B cell (primary cell): ENCODE results near the gene CR1. TPM values are rescaled to one million over a fixed set of nuclear protein-coding genes. Genes with fewer than 3 reads are reported as not detected.

ENCODE experiments used
- ATAC-seq: fragments of 200-7000 bp; cut with Tn5 transposase; one replicate; pipeline ENCODE4 v1.10.0; 2021; ENCODE audit warnings: low read depth, mild to moderate bottlenecking, moderate number of reproducible peaks, moderate library complexity
- CTCF ChIA-PET: fragments of 350-600 bp; sonication (Branson Sonifier 250); formaldehyde crosslinking; loops from one replicate; lab custom pipeline; 2021; ENCODE audit warnings: antibody characterized with exemption, inconsistent platforms; lab: Charles Lee
- POLR2A ChIA-PET: fragments of 350-600 bp; sonication (Branson Sonifier 250); formaldehyde crosslinking; loops from one replicate; lab custom pipeline; 2021; ENCODE audit warnings: antibody characterized with exemption; lab: Charles Lee
- DNase-seq: peaks from one replicate; pipeline ENCODE4 v3.0.0; 2013
- H2AFZ ChIP-seq: 2 replicates; pipeline ENCODE4 v1.6.1; 2012; ENCODE audit warnings: mild to moderate bottlenecking, low read depth, low read length; ENCODE audit not compliant: insufficient read depth, poor library complexity, severe bottlenecking
- H3K27ac ChIP-seq, 2 donors: 1 replicate in 1 of 2; 2 replicates in 1 of 2; pipeline ENCODE4 v1.5.1; 2012 to 2013; ENCODE audit warnings: low read length in 2 of 2, mild to moderate bottlenecking in 2 of 2, moderate library complexity in 1 of 2
- H3K27me3 ChIP-seq, 4 experiments: fragments of 200-600 bp in 1 of 4; sonication (generic) in 1 of 4; replicated peaks in 1 of 4; 1 replicate in 2 of 4; 2 replicates in 2 of 4; pipeline versions ENCODE4 v1.6.1 to v1.7.0; 2013 to 2016; ENCODE audit warnings: low read length in 3 of 4, mild to moderate bottlenecking in 2 of 4, mixed read lengths in 1 of 4, moderate library complexity in 1 of 4; ENCODE audit not compliant: insufficient read depth in 4 of 4, control insufficient read depth in 3 of 4; ENCODE audit errors: control extremely low read depth in 1 of 4
- H3K36me3 ChIP-seq, 2 experiments: replicated peaks in 1 of 2; 1 replicate in 1 of 2; 2 replicates in 1 of 2; pipeline versions ENCODE4 v1.6.1 to v1.7.1; 2013; ENCODE audit warnings: low read length in 1 of 2; ENCODE audit not compliant: insufficient read depth in 2 of 2, control insufficient read depth in 1 of 2; ENCODE audit errors: control extremely low read depth in 1 of 2, extremely low read depth in 1 of 2
- H3K4me1 ChIP-seq, 2 donors: fragments of 200-600 bp in 1 of 2; sonication (generic) in 1 of 2; 1 replicate in 1 of 2; 2 replicates in 1 of 2; pipeline versions ENCODE4 v1.5.1 to v1.6.1; 2013 to 2017; ENCODE audit warnings: low read length in 2 of 2; ENCODE audit not compliant: control insufficient read depth in 2 of 2, insufficient read depth in 2 of 2
- H3K4me2 ChIP-seq: replicated peaks from 2 replicates; pipeline ENCODE3; 2012; ENCODE audit warnings: mild to moderate bottlenecking, low read depth, low read length; ENCODE audit not compliant: poor library complexity, severe bottlenecking
- H3K4me3 ChIP-seq, 5 experiments: fragments of 200-600 bp in 1 of 5; sonication (generic) in 1 of 5; 1 replicate in 3 of 5; 2 replicates in 2 of 5; pipeline versions ENCODE4 v1.5.1 to v1.7.0; 2011 to 2016; ENCODE audit warnings: low read length in 4 of 5, mild to moderate bottlenecking in 4 of 5, low read depth in 2 of 5, control low read depth in 1 of 5, moderate library complexity in 1 of 5; ENCODE audit not compliant: insufficient read depth in 1 of 5; ENCODE audit errors: control extremely low read depth in 1 of 5, extremely low read depth in 1 of 5
- H3K79me2 ChIP-seq: fragments of 200-600 bp; sonication (generic); one replicate; pipeline ENCODE4 v1.6.0; 2016; ENCODE audit warnings: low read length; ENCODE audit not compliant: control insufficient read depth, insufficient read depth
- H3K9ac ChIP-seq: fragments of 200-600 bp; sonication (generic); 2 replicates; pipeline ENCODE4 v1.6.1; 2017; ENCODE audit warnings: mild to moderate bottlenecking, low read length, moderate library complexity
- H3K9me3 ChIP-seq, 3 donors: one replicate each; pipeline versions ENCODE4 v1.6.1 to v1.7.1; 2013; ENCODE audit warnings: low read length in 2 of 3; ENCODE audit not compliant: control insufficient read depth in 2 of 3, insufficient read depth in 1 of 3; ENCODE audit errors: control extremely low read depth in 1 of 3
- H4K20me1 ChIP-seq: 2 replicates; pipeline ENCODE4 v1.6.0; 2012; ENCODE audit warnings: mild to moderate bottlenecking, low read length; ENCODE audit not compliant: insufficient read depth, control insufficient read depth, poor library complexity, severe bottlenecking
- H3K27ac Mint-ChIP-seq: one replicate; pipeline ENCODE4 v1.8.0; 2021; ENCODE audit warnings: mixed read lengths
- H3K27me3 Mint-ChIP-seq: one replicate; pipeline ENCODE4 v1.8.0; 2021; ENCODE audit warnings: mixed read lengths
- H3K4me1 Mint-ChIP-seq: one replicate; pipeline ENCODE4 v1.8.0; 2021; ENCODE audit warnings: mixed read lengths
- H3K4me3 Mint-ChIP-seq: one replicate; pipeline ENCODE4 v1.8.0; 2021; ENCODE audit warnings: mixed read lengths
- H3K9me3 Mint-ChIP-seq: one replicate; pipeline ENCODE4 v1.8.0; 2022; ENCODE audit warnings: mixed read lengths; ENCODE audit not compliant: insufficient read depth
- EZH2 ChIP-seq: IDR thresholded peaks from 2 replicates; pipeline ENCODE4 v1.6.1; 2012; ENCODE audit warnings: borderline replicate concordance, low read depth, mild to moderate bottlenecking, moderate library complexity, low read length; ENCODE audit not compliant: insufficient read depth, poor library complexity, severe bottlenecking
- WGBS: methylation state at CpG from one replicate; pipeline ENCODE4 v1.1.5; 2013; ENCODE audit warnings: missing lambda C conversion rate; ENCODE audit not compliant: insufficient coverage; 5-methylcytosine and 5-hydroxymethylcytosine counted together
- intact Hi-C: fragments of 100-400 bp; cut with micrococcal nuclease; formaldehyde crosslinking; loops from one replicate; pipeline ENCODE4 v1.10.0; 2022
- polyA plus RNA-seq: library from polyadenylated mRNA; depleted of rRNA; stranded (reverse); fragments of >200 nt; gene quantifications from 2 replicates; pipeline ENCODE4 v1.2.3, GENCODE V29; 2012
- total RNA-seq, 2 donors: library from RNA; stranded (reverse); fragments of 120-200 nt in 1 of 2; gene quantifications; 1 replicate in 1 of 2; 2 replicates in 1 of 2; pipeline versions ENCODE4 v1.2.3 to v1.2.4, GENCODE V29; 2013 to 2022
- TF ChIP-seq, protein P1 (sequence below): fragments of 200-600 bp; IDR thresholded peaks from one replicate; pipeline ENCODE4 v1.8.0; 2022; ENCODE audit warnings: antibody characterized with exemption, mild to moderate bottlenecking

CR1 gene
- total and polyA plus RNA-seq, 2 donors (not counting 1 experiment from before 2014, with no cell fraction given) = 26.4 to 36.7 TPM

DNA sequence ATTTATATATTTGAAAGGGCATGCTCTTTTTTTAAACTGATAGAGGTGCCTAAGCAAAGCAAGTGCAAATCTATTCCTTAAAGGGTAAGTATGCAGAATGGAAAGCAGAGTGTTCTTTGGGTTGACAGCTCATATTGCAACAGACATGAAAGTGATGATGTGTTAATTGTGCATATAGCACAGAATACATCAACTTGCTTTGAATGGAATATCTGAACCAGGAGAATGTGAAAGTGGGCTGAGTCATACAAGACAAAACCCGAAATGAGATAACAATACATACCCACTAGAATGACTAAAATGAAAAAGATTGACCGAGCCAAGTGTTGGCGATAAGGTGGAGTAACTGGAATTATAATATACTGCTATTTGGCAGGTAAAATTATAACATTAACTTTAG lies 4.3 kb downstream of the CR1 start:
- ChIA-PET CTCF (interaction anchor here (0.7 to 6.7 kb wide), 40 partner anchors 11 to 775 kb away, joined by 3 to 209 read pairs (median 5); partner anchors contain the start of genes C4BPA, C4BPB, CD55 and CR2), POLR2A (interaction anchor here (1.4 kb wide), 1 partner anchor 46 kb away, joined by 5 read pairs; the partner anchor contains the start of gene CR2)
- no peak overlapping the region for H2AFZ ChIP-seq
- no peak for TF ChIP-seq EZH2
- TF ChIP-seq, protein P1, sequence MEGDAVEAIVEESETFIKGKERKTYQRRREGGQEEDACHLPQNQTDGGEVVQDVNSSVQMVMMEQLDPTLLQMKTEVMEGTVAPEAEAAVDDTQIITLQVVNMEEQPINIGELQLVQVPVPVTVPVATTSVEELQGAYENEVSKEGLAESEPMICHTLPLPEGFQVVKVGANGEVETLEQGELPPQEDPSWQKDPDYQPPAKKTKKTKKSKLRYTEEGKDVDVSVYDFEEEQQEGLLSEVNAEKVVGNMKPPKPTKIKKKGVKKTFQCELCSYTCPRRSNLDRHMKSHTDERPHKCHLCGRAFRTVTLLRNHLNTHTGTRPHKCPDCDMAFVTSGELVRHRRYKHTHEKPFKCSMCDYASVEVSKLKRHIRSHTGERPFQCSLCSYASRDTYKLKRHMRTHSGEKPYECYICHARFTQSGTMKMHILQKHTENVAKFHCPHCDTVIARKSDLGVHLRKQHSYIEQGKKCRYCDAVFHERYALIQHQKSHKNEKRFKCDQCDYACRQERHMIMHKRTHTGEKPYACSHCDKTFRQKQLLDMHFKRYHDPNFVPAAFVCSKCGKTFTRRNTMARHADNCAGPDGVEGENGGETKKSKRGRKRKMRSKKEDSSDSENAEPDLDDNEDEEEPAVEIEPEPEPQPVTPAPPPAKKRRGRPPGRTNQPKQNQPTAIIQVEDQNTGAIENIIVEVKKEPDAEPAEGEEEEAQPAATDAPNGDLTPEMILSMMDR = no peak
- H3K27me3 ChIP-seq = no peaks in the 10 kb centered on the region
- intact Hi-C loops = no loop called here
- no peaks in the 10 kb centered on the region for H3K9me3 ChIP-seq
- no CpG with 5 or more reads among the region's 3 CpGs for WGBS
- H4K20me1 ChIP-seq = peaks cover 11% of the 10 kb centered on the region
- H3K4me2 ChIP-seq = no peak overlapping the region
- no peak overlapping the region for H3K27ac Mint-ChIP-seq
- no peak overlapping the region for H3K4me3 Mint-ChIP-seq
- peaks cover 41% of the 10 kb centered on the region for H3K4me1 Mint-ChIP-seq
- H3K9ac ChIP-seq = no peak overlapping the region
- H3K4me1 ChIP-seq = peaks cover 25 to 29% of the 10 kb centered on the region in 2 donors
- DNase-seq (no peak), ATAC-seq (no peak)
- H3K27me3 Mint-ChIP-seq = no peaks in the 10 kb centered on the region
- H3K4me3 ChIP-seq = no peak overlapping the region
- H3K27ac ChIP-seq = no peak overlapping the region
- H3K9me3 Mint-ChIP-seq = no peaks in the 10 kb centered on the region
- peaks cover 76% of the 10 kb centered on the region for H3K79me2 ChIP-seq
- peaks cover 0 to 8% of the 10 kb centered on the region in 2 experiments for H3K36me3 ChIP-seq

- CTCF ChIA-PET = interaction anchor here (0.7 to 6.7 kb wide), 9 partner anchors 41 to 417 kb away, joined by 3 to 209 read pairs (median 4); partner anchors contain the start of genes C4BPB and CR2
- Histone ChIP-seq H4K20me1 (peaks cover 11% of the 10 kb centered on the region), H3K36me3 (peaks cover 0 to 9% of the 10 kb centered on the region in 2 experiments), H3K79me2 (peaks cover 73% of the 10 kb centered on the region), H3K27me3 (no peaks in the 10 kb centered on the region), H3K9me3 (no peaks in the 10 kb centered on the region), H3K4me1 (peaks cover 20 to 24% of the 10 kb centered on the region in 2 donors), H2AFZ (no peak overlapping the region), H3K27ac (no peak overlapping the region), H3K4me3 (no peak overlapping the region), H3K4me2 (no peak overlapping the region), H3K9ac (no peak overlapping the region)
- WGBS = 100% methylated on average over 2 of the region's 5 CpGs
- no peak overlapping the region for H3K4me3 Mint-ChIP-seq
- DNase-seq (no peak), ATAC-seq (no peak)
- TF ChIP-seq EZH2 = no peak
- TF ChIP-seq, protein P1 = no peak
- no peak overlapping the region for H3K27ac Mint-ChIP-seq
- H3K27me3 Mint-ChIP-seq = no peaks in the 10 kb centered on the region
- POLR2A ChIA-PET = no interaction called here
- no peaks in the 10 kb centered on the region for H3K9me3 Mint-ChIP-seq
- intact Hi-C loops = no loop called here
- H3K4me1 Mint-ChIP-seq = peaks cover 33% of the 10 kb centered on the region
Observed at GRCh38 chr1:207501071-207501470, 5.1 kb downstream of the CR1 start.
